Measurements from ENCODE around the gene ATP6V0E2.
A peak's percentile ranks its signal among the peaks of the same experiment; 100 is the strongest.
"Not testable (repeated sequence)": the region's sequence is repeated elsewhere in the genome, so short reads cannot be mapped to it uniquely, and the experiment has no call there.

Gene ATP6V0E2

DNA sequence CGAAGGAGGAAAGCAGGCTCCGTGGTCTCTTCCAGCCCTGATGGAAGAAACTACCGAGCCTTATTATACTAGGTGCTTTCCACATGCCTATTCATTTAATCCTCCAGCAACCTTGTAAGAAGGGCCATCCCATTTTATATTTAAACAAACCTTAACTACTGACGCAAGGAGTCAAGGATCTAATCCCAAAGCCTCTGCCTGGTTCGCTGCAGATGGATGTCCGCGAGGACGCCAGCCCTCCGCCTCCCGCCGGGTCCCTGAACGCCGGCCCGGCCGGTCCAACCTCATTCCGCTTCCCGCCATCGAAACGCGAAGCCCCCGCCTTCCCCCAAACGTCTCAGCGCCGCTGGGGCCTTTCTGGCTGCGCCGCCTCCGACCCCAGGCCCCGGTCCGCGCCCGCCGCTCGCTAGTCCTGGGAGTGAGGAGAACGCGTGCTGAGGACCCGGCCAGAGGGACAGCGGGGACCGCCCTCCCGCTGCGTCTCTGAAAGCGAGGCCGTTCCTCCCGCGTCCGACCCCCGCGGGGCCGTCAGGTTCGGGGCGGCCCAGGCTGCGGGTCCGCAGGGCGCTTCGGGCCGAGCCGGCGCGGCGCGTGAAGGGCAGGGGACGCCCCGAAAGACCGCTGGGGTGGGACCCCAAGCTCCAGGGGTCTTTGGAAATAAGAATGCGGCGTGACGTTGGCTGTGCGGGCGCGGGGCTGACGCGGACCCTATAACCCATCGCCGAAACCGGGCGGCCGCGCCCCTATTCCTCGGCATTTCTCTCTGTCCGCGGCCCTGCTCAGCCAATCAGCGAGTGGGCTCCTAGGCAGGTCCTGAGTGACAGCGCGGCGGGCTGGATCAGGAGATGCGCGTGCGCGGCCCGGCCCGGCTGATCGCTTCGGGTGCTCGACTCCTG, at the start of gene ATP6V0E2:
ATP6V0E2 (plus strand) TSS at position 896 of the 896 bp plus-strand sequence. CDS start 97 bp downstream, outside the sequence.
- DNase-seq: peak; percentile 80

DNA sequence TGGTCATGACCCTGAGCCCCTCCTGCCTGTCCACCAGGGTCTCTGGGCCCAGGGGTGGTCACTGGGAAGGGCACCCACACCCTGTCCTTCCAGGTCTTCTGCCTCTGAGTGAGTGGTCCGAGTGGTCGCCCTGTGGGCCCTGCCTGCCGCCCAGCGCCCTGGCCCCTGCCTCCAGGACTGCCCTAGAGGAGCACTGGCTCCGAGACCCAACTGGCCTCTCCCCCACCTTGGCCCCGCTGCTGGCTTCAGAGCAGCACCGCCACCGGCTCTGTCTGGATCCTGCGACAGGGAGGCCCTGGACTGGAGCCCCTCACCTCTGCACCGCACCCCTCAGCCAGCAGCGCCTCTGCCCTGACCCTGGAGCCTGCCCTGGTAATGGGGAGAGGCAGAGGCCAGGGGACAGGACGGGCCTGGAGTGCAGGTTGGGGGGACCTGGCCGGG, 49.4 kb upstream of the ATP6V0E2 start:
- DNase-seq: no peak

GRCh38 chr7:149824748-149825566, 48.8 kb upstream of the ATP6V0E2 start:
- DNase-seq: no peak

DNA sequence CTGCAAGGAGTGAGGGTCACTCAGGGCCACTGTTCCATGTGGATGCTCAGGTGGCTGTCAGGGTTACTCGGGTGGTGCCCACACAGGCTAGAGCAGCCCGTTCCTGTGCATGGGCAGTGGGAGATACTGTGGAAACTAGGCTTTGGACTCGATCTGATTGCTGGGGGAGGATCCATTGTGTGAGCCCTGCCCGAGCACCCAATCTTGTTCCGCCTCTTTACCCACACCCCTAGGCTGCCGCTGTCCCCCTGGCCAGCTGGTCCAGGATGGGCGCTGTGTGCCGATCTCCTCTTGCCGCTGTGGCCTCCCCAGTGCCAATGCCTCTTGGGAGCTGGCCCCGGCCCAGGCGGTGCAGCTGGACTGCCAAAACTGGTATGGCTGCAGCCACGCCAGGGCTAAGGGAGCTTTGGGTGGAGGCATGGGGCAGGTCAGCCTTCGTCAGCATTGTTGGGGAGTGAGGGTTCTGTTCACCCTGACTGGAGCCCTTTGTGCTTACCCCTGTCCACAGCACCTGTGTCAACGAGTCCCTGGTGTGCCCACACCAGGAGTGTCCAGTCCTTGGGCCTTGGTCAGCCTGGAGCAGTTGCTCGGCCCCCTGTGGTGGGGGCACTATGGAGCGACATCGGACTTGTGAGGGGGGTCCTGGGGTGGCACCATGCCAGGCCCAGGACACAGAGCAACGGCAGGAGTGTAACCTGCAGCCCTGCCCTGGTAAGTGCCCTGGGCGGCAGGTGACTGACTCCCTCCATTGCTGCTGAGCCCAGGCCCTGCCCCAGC, 48.0 kb upstream of the ATP6V0E2 start:
- no peak for DNase-seq

GRCh38 chr7:149826344-149827088, 47.3 kb upstream of the ATP6V0E2 start:
- DNase-seq: no peak

- DNase-seq: no peak
Observed at GRCh38 chr7:149827089-149827981, 46.4 kb upstream of the ATP6V0E2 start.

GRCh38 chr7:149828357-149829309, 45.1 kb upstream of the ATP6V0E2 start:
- no peak for DNase-seq

GRCh38 chr7:149830527-149830926, 43.2 kb upstream of the ATP6V0E2 start:
- DNase-seq: not testable (repeated sequence)

DNA sequence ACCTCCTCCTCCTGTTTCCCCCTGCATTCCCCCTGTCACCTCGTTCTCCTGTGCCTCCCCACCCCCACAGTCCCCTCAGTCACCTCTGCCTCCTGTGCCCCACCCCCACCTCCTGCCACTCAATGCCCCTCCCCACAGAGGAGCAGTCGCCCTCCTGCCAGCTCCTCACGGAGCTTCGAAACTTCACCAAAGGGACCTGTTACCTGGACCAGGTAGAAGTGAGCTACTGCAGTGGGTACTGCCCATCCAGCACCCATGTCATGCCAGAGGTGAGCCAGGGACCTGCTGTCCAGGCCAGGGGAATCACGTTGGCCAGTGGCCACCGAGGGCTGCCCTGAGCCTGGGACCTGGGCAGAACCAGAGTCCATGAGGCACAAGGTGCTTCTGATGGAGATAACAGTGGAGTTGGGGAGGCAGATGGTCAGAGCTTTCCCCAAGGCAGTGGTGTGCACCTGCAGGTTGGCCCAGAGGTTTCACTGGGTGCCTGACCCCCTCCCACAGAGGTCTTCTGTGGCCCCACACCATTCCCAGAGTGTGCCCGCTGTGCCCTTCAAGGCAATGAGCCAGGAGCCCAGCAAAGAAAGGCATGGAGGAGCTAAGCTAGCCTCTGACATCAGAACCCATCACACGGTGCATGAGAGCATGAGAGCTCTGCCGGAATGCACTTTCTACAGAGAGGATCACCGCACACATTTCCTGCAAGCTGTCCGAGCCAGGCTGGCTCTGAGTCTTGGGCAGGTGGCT, 42.6 kb upstream of the ATP6V0E2 start:
- no peak for DNase-seq

- no peak for DNase-seq
Observed at GRCh38 chr7:149831741-149832219, 42.0 kb upstream of the ATP6V0E2 start.

DNA sequence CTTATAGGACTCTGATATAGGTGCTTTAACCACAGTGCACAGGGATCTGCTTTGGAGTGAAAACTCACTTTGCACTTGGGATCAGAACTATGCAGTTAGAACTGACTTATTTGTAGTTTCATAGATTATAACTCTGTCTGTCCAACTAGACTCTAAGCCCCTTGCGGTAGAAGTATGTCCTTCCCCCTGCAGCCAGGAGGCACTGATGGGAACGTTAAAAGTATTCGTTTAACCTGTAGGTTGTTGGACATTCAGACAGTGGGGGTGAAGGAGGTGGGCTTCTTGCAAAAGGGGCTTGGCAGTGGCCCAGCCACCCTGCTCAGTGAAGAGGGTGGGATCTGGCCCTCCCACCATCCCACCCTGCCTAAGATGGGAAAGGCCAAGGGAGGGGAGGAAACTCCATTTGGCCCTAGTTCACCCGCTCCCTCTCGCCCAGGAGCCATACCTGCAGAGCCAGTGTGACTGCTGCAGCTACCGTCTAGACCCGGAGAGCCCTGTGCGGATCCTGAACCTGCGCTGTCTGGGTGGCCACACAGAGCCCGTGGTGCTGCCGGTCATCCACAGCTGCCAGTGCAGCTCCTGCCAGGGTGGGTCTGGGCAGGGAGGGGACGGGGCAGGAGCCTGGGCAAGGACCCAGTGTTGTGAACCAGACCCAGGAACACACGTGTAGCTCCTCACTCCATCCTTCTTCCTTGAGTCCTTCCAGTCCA, 41.3 kb upstream of the ATP6V0E2 start:
- DNase-seq: no peak

DNA sequence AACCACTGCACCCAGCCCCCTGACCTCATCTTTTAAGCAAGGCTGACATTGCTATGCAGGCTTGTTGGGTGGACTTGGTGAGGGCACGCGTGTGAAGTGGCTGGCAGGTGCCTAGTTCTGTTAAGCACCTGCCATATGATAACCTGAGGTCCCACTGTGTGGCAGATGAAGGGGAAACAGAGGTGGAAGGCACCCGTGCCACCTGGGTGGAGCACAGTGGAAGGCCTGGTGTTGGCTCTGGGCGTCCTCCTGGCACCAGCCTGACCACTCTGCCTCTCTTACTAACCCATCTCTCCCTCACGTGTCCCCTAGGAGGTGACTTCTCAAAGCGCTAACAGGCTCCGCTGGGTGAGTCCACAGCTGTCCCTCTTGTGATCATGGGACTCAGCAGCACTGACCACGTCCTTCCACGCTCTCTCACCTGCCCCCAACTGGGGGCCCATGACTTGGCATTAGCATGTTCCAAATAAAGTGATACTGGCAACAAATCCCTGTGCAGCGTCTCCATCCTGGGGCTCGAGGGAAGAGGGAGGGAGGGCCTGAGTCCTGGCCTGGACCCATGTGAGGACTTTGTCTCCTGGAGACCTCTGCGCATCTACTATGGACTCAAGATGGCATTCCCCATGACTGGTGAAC, 40.2 kb upstream of the ATP6V0E2 start:
- no peak for DNase-seq

GRCh38 chr7:149834601-149835000, 39.2 kb upstream of the ATP6V0E2 start:
- no peak for DNase-seq

DNA sequence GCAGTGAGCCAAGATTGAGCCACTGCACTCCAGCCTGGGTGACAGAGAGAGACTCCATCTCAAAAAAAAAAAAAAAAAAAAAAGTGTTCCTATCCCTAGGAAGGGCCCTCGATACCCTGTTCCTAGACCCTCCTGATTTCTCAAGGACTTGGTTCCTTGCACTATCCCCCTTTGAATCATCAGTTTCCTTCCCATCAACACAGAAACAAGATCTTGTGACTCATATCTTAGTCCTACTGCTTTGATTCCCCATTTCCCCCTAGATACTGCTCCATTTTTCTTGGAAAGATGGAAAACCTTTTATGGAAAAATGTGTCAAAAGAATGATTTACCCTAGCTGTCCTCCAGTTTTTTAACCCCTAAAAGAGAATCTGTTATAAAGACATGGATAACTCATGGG, 37.3 kb upstream of the ATP6V0E2 start:
- DNase-seq: no peak

GRCh38 chr7:149837564-149838223, 36.1 kb upstream of the ATP6V0E2 start:
- no peak for DNase-seq

DNA sequence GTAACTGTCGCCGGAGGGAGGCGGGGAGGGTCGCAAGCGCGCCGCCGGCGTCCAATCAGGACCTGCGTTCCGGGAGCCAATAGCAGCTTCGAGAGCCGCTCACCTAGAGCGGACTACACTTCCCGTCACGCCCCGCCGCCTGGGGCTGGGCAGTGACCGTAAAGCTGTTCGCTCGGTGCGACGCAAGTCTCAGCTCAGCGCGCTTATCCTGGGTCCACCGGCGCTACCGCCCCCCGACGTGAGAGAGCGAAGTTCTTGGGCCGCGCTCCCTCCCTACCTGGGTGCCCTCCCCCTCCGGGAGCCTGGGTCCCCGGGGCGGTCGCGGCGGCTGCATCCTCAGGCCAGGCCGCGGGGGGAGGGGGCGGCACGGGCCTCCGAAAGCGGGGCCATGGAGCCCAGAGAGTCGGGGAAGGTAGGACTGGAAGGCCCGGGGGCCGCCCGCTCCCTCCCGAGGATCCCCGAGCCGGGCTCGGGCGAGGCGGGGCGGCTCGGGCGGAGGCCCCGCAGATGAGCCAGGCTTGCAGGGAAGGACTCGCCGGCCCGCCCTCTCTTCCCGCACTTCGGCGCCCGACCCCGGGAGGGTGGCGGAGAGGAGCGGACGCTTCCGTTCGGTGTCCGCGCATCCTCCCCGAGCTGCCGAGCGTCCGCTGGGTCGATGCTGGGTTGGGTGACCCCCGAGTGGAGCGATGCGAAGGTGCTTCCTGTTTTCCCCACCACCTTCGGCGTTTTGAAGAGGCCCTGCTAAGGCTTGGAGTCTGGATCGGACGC, 35.4 kb upstream of the ATP6V0E2 start, which contains the start of gene ZNF862:
ZNF862 (plus strand) TSS at position 152 of the 768 bp plus-strand sequence; CDS start at position 389, 237 bp downstream.
- DNase-seq: peak; percentile 95

Measured in OCI-M1 (cell line).